Measurements from ENCODE around the gene STBD1.

Gene STBD1

DNA sequence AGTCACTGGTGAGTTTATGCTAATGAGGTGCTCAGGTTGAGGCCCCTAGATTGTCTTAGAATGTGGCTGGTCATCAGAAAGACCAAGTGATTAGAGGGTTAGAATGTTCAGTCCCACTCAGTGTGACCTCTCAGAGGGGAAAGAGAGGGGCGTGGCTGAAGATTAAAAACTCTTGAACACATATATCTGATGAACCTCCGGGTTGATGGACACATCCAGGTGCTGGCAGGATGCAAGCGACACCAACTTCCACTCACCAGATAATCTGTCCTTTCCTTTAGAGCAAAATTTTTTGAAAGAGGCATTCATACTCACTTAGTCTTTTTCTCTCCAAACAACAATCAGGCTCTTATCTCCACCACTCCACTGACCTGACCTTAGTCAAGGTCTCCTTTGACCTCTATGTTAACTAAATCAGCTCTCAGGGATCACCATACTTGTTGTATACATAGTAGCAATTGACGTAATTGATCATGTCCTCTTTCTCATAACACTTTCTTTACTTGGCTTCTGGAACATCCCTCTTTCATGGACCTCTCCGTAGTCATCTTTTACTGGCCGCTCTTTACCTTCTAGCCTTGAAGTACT is 40.8 kb upstream of the STBD1 start:
- ATAC-seq: no peak
- no peak for TF ChIP-seq ARNTL (CRISPR knock-in tag; IDR thresholded peaks at IDR 0.05; ENCODE audit: borderline replicate concordance, low read depth)
- TF ChIP-seq ZFP30 (CRISPR knock-in tag; IDR thresholded peaks at IDR 0.05): no peak
- TF ChIP-seq ZNF70 (CRISPR knock-in tag; IDR thresholded peaks at IDR 0.05): no peak
- TF ChIP-seq, protein P1, sequence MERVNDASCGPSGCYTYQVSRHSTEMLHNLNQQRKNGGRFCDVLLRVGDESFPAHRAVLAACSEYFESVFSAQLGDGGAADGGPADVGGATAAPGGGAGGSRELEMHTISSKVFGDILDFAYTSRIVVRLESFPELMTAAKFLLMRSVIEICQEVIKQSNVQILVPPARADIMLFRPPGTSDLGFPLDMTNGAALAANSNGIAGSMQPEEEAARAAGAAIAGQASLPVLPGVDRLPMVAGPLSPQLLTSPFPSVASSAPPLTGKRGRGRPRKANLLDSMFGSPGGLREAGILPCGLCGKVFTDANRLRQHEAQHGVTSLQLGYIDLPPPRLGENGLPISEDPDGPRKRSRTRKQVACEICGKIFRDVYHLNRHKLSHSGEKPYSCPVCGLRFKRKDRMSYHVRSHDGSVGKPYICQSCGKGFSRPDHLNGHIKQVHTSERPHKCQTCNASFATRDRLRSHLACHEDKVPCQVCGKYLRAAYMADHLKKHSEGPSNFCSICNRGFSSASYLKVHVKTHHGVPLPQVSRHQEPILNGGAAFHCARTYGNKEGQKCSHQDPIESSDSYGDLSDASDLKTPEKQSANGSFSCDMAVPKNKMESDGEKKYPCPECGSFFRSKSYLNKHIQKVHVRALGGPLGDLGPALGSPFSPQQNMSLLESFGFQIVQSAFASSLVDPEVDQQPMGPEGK (CRISPR knock-in tag; IDR thresholded peaks at IDR 0.05; ENCODE audit: borderline replicate concordance): no peak
- TF ChIP-seq GLIS3 (CRISPR knock-in tag; IDR thresholded peaks at IDR 0.05): no peak
- TF ChIP-seq TCF4 (CRISPR knock-in tag; IDR thresholded peaks at IDR 0.05; ENCODE audit: borderline replicate concordance): no peak
- TF ChIP-seq, protein P2, sequence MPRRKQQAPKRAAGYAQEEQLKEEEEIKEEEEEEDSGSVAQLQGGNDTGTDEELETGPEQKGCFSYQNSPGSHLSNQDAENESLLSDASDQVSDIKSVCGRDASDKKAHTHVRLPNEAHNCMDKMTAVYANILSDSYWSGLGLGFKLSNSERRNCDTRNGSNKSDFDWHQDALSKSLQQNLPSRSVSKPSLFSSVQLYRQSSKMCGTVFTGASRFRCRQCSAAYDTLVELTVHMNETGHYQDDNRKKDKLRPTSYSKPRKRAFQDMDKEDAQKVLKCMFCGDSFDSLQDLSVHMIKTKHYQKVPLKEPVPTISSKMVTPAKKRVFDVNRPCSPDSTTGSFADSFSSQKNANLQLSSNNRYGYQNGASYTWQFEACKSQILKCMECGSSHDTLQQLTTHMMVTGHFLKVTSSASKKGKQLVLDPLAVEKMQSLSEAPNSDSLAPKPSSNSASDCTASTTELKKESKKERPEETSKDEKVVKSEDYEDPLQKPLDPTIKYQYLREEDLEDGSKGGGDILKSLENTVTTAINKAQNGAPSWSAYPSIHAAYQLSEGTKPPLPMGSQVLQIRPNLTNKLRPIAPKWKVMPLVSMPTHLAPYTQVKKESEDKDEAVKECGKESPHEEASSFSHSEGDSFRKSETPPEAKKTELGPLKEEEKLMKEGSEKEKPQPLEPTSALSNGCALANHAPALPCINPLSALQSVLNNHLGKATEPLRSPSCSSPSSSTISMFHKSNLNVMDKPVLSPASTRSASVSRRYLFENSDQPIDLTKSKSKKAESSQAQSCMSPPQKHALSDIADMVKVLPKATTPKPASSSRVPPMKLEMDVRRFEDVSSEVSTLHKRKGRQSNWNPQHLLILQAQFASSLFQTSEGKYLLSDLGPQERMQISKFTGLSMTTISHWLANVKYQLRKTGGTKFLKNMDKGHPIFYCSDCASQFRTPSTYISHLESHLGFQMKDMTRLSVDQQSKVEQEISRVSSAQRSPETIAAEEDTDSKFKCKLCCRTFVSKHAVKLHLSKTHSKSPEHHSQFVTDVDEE (CRISPR knock-in tag; IDR thresholded peaks at IDR 0.05): no peak
- TF ChIP-seq ESRRG (CRISPR knock-in tag; IDR thresholded peaks at IDR 0.05): no peak
- TF ChIP-seq, protein P3, sequence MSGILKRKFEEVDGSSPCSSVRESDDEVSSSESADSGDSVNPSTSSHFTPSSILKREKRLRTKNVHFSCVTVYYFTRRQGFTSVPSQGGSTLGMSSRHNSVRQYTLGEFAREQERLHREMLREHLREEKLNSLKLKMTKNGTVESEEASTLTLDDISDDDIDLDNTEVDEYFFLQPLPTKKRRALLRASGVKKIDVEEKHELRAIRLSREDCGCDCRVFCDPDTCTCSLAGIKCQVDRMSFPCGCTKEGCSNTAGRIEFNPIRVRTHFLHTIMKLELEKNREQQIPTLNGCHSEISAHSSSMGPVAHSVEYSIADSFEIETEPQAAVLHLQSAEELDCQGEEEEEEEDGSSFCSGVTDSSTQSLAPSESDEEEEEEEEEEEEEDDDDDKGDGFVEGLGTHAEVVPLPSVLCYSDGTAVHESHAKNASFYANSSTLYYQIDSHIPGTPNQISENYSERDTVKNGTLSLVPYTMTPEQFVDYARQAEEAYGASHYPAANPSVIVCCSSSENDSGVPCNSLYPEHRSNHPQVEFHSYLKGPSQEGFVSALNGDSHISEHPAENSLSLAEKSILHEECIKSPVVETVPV (CRISPR knock-in tag; IDR thresholded peaks at IDR 0.05): no peak
- no peak for TF ChIP-seq ZC3H10 (CRISPR knock-in tag; IDR thresholded peaks at IDR 0.05)
- TF ChIP-seq OSR1 (CRISPR knock-in tag; IDR thresholded peaks at IDR 0.05): no peak
- no peak for TF ChIP-seq ZFP3 (CRISPR knock-in tag; IDR thresholded peaks at IDR 0.05)
- TF ChIP-seq TOX (CRISPR knock-in tag; IDR thresholded peaks at IDR 0.05; ENCODE audit: borderline replicate concordance): no peak
- TF ChIP-seq ISL1 (CRISPR knock-in tag; IDR thresholded peaks at IDR 0.05): no peak
- no peak for TF ChIP-seq CSDC2 (CRISPR knock-in tag; IDR thresholded peaks at IDR 0.05)
- TF ChIP-seq, protein P4, sequence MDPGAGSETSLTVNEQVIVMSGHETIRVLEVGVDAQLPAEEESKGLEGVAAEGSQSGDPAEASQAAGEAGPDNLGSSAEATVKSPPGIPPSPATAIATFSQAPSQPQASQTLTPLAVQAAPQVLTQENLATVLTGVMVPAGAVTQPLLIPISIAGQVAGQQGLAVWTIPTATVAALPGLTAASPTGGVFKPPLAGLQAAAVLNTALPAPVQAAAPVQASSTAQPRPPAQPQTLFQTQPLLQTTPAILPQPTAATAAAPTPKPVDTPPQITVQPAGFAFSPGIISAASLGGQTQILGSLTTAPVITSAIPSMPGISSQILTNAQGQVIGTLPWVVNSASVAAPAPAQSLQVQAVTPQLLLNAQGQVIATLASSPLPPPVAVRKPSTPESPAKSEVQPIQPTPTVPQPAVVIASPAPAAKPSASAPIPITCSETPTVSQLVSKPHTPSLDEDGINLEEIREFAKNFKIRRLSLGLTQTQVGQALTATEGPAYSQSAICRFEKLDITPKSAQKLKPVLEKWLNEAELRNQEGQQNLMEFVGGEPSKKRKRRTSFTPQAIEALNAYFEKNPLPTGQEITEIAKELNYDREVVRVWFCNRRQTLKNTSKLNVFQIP (CRISPR knock-in tag; IDR thresholded peaks at IDR 0.05; ENCODE audit: borderline replicate concordance, low read depth): no peak
- no peak for TF ChIP-seq RARB (CRISPR knock-in tag; IDR thresholded peaks at IDR 0.05)
- no peak for TF ChIP-seq SNAI2 (CRISPR knock-in tag; IDR thresholded peaks at IDR 0.05)

DNA sequence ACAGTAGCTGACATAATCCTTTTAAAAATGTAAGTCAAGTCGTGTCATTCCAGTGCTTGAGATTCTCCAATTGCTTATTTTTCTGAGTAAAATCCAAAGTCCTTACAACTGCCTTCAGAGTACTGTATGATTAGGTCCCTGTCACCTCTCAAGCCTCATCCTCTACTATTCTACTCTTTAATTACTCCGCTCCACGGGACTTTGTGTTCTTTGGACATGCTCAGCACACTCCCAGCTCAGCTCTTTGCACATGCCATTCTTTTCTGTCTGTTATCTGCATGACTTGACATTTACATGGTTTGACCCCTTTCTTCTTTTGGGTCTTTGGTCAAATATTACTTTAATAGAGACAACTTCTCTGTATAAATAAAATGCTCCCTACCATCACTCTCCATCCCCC is 39.9 kb upstream of the STBD1 start:
- no peak for ATAC-seq
- TF ChIP-seq ZC3H10 (CRISPR knock-in tag; IDR thresholded peaks at IDR 0.05) (no peak), PPARA (CRISPR knock-in tag; IDR thresholded peaks at IDR 0.05; ENCODE audit: borderline replicate concordance) (no peak), CSDC2 (CRISPR knock-in tag; IDR thresholded peaks at IDR 0.05) (no peak), SNAI2 (CRISPR knock-in tag; IDR thresholded peaks at IDR 0.05) (no peak), ZFP3 (CRISPR knock-in tag; IDR thresholded peaks at IDR 0.05) (no peak)
- TF ChIP-seq, protein P2 (CRISPR knock-in tag; IDR thresholded peaks at IDR 0.05): no peak

DNA sequence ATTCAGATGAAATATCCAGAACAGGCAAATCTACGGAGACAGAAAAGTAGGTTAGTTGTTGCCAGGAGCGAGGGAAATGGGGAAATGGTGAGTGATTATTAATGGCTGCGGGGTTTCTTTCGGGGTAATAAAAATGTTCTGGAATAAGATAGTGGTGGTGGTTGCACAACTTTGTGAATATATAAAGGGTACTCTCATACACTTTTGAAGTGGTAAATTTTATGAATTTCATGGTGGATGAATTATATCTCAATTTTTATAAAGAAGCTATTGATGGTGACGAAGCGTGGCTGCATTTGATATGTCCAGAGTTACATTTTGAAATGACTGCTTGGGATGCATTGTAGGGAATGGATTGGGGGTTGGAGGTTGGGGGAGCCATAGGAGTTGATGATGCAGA is 38.7 kb upstream of the STBD1 start:
- TF ChIP-seq BACH2 (CRISPR knock-in tag; IDR thresholded peaks at IDR 0.05; ENCODE audit: borderline replicate concordance): no peak
- TF ChIP-seq, protein P5, sequence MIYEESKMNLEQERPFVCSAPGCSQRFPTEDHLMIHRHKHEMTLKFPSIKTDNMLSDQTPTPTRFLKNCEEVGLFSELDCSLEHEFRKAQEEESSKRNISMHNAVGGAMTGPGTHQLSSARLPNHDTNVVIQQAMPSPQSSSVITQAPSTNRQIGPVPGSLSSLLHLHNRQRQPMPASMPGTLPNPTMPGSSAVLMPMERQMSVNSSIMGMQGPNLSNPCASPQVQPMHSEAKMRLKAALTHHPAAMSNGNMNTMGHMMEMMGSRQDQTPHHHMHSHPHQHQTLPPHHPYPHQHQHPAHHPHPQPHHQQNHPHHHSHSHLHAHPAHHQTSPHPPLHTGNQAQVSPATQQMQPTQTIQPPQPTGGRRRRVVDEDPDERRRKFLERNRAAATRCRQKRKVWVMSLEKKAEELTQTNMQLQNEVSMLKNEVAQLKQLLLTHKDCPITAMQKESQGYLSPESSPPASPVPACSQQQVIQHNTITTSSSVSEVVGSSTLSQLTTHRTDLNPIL (CRISPR knock-in tag; IDR thresholded peaks at IDR 0.05; ENCODE audit: low read depth): no peak
- no peak for TF ChIP-seq OSR1 (CRISPR knock-in tag; IDR thresholded peaks at IDR 0.05)
- TF ChIP-seq TOX (CRISPR knock-in tag; IDR thresholded peaks at IDR 0.05; ENCODE audit: borderline replicate concordance): no peak
- no peak for TF ChIP-seq ARNTL (CRISPR knock-in tag; IDR thresholded peaks at IDR 0.05; ENCODE audit: borderline replicate concordance, low read depth)
- TF ChIP-seq ZC3H10 (CRISPR knock-in tag; IDR thresholded peaks at IDR 0.05): no peak
- no peak for TF ChIP-seq GLIS3 (CRISPR knock-in tag; IDR thresholded peaks at IDR 0.05)
- TF ChIP-seq, protein P4 (CRISPR knock-in tag; IDR thresholded peaks at IDR 0.05; ENCODE audit: borderline replicate concordance, low read depth): no peak
- TF ChIP-seq, protein P1 (CRISPR knock-in tag; IDR thresholded peaks at IDR 0.05; ENCODE audit: borderline replicate concordance): no peak
- no peak for TF ChIP-seq ZFP30 (CRISPR knock-in tag; IDR thresholded peaks at IDR 0.05)
- no peak for ATAC-seq

Measured in SK-N-SH treated with all-trans-retinoic acid at 6 μM for 48 hours (cell line).